ENCODE results near the gene HSH2D. TPM values are rescaled to one million over a fixed set of nuclear protein-coding genes. Genes with fewer than 3 reads are reported as not detected.
"Not testable (repeated sequence)": the region's sequence is repeated elsewhere in the genome, so short reads cannot be mapped to it uniquely, and the experiment has no call there.

The HSH2D gene
- total RNA-seq, 1 donor from 2014 or later = not detected

- peaks cover 85% of the 10 kb centered on the region for H3K36me3 ChIP-seq (ENCODE audit: insufficient read depth, low read length)
- TF ChIP-seq EZH2 (IDR thresholded peaks at IDR 0.05; ENCODE audit: insufficient read depth, low read length) (no peak), CTCF (IDR thresholded peaks at IDR 0.05; ENCODE audit: insufficient read depth, low read depth, low read length) (no peak)
- no peak overlapping the region for H3K4me3 ChIP-seq (ENCODE audit: insufficient read depth, low read depth, low read length)
- no peak overlapping the region for H3K27ac ChIP-seq (ENCODE audit: low read depth, low read length)
- no peaks in the 10 kb centered on the region for H3K9me3 ChIP-seq (ENCODE audit: insufficient read depth, low read depth, low read length)
- no peak for FAIRE-seq
- H3K4me1 Mint-ChIP-seq (ENCODE audit: low read depth, unreplicated experiment) = peaks cover 25% of the 10 kb centered on the region
- H2AFZ ChIP-seq (ENCODE audit: low read depth, low read length) = no peak overlapping the region
- no peak overlapping the region for H3K4me3 Mint-ChIP-seq (ENCODE audit: unreplicated experiment)
- no peaks in the 10 kb centered on the region for H3K9me3 Mint-ChIP-seq (ENCODE audit: unreplicated experiment)
- no peak overlapping the region for H3K4me2 ChIP-seq (ENCODE audit: low read length)
- DNase-seq (ENCODE audit: low read depth) = no peak
- no peak overlapping the region for H3K27ac Mint-ChIP-seq (ENCODE audit: unreplicated experiment)
- H3K27me3 ChIP-seq (ENCODE audit: insufficient read depth, low read length) = no peaks in the 10 kb centered on the region
- no peaks in the 10 kb centered on the region for H3K27me3 Mint-ChIP-seq (ENCODE audit: low read depth, unreplicated experiment)
- H3K9ac ChIP-seq (ENCODE audit: low read length) = no peak overlapping the region
- H4K20me1 ChIP-seq (ENCODE audit: insufficient read depth, low read length) = peaks cover 92% of the 10 kb centered on the region
- peaks cover 3% of the 10 kb centered on the region for H3K4me1 ChIP-seq (ENCODE audit: insufficient read depth, low read length)
- H3K36me3 Mint-ChIP-seq (ENCODE audit: low read depth, unreplicated experiment) = peaks cover 42% of the 10 kb centered on the region
- H3K79me2 ChIP-seq (ENCODE audit: insufficient read depth, low read length) = peaks cover 42% of the 10 kb centered on the region
These were observed 44.7 kb upstream of the HSH2D start for GRCh38 chr19:16098821-16099220.

GRCh38 chr19:16099314-16099965 lies 44.0 kb upstream of the HSH2D start:
- not testable (repeated sequence) for H3K27ac ChIP-seq (ENCODE audit: low read depth, low read length); H3K9me3 ChIP-seq (ENCODE audit: insufficient read depth, low read depth, low read length); H3K4me1 ChIP-seq (ENCODE audit: insufficient read depth, low read length); H3K27me3 ChIP-seq (ENCODE audit: insufficient read depth, low read length); DNase-seq (ENCODE audit: low read depth); H3K9ac ChIP-seq (ENCODE audit: low read length); H2AFZ ChIP-seq (ENCODE audit: low read depth, low read length); H3K4me3 Mint-ChIP-seq (ENCODE audit: unreplicated experiment); H3K4me2 ChIP-seq (ENCODE audit: low read length); H3K27me3 Mint-ChIP-seq (ENCODE audit: low read depth, unreplicated experiment); FAIRE-seq; H3K4me3 ChIP-seq (ENCODE audit: insufficient read depth, low read depth, low read length); H3K9me3 Mint-ChIP-seq (ENCODE audit: unreplicated experiment)
- H3K36me3 Mint-ChIP-seq (ENCODE audit: low read depth, unreplicated experiment) = peaks cover 41% of the 10 kb centered on the region
- Histone ChIP-seq H3K79me2 (ENCODE audit: insufficient read depth, low read length) (peaks cover 41% of the 10 kb centered on the region), H3K36me3 (ENCODE audit: insufficient read depth, low read length) (peaks cover 80% of the 10 kb centered on the region), H4K20me1 (ENCODE audit: insufficient read depth, low read length) (peaks cover 88% of the 10 kb centered on the region)
- peaks cover 22% of the 10 kb centered on the region for H3K4me1 Mint-ChIP-seq (ENCODE audit: low read depth, unreplicated experiment)
- peak overlapping the region; percentile 4 for H3K27ac Mint-ChIP-seq (ENCODE audit: unreplicated experiment)

GRCh38 chr19:16100524-16100923 lies 43.0 kb upstream of the HSH2D start:
- Histone ChIP-seq H3K36me3 (ENCODE audit: insufficient read depth, low read length) (peaks cover 69% of the 10 kb centered on the region), H2AFZ (ENCODE audit: low read depth, low read length) (no peak overlapping the region), H3K27ac (ENCODE audit: low read depth, low read length) (no peak overlapping the region), H3K27me3 (ENCODE audit: insufficient read depth, low read length) (no peaks in the 10 kb centered on the region), H3K9ac (ENCODE audit: low read length) (no peak overlapping the region), H3K79me2 (ENCODE audit: insufficient read depth, low read length) (peaks cover 30% of the 10 kb centered on the region), H4K20me1 (ENCODE audit: insufficient read depth, low read length) (peaks cover 81% of the 10 kb centered on the region), H3K4me2 (ENCODE audit: low read length) (no peak overlapping the region), H3K9me3 (ENCODE audit: insufficient read depth, low read depth, low read length) (no peaks in the 10 kb centered on the region), H3K4me3 (ENCODE audit: insufficient read depth, low read depth, low read length) (no peak overlapping the region), H3K4me1 (ENCODE audit: insufficient read depth, low read length) (no peaks in the 10 kb centered on the region)
- H3K4me3 Mint-ChIP-seq (ENCODE audit: unreplicated experiment) = no peak overlapping the region
- DNase-seq (ENCODE audit: low read depth) = no peak
- peaks cover 13% of the 10 kb centered on the region for H3K4me1 Mint-ChIP-seq (ENCODE audit: low read depth, unreplicated experiment)
- TF ChIP-seq CTCF (IDR thresholded peaks at IDR 0.05; ENCODE audit: insufficient read depth, low read depth, low read length) (no peak), EZH2 (IDR thresholded peaks at IDR 0.05; ENCODE audit: insufficient read depth, low read length) (no peak)
- H3K9me3 Mint-ChIP-seq (ENCODE audit: unreplicated experiment) = no peaks in the 10 kb centered on the region
- H3K36me3 Mint-ChIP-seq (ENCODE audit: low read depth, unreplicated experiment) = peaks cover 37% of the 10 kb centered on the region
- FAIRE-seq = no peak
- H3K27me3 Mint-ChIP-seq (ENCODE audit: low read depth, unreplicated experiment) = no peaks in the 10 kb centered on the region
- H3K27ac Mint-ChIP-seq (ENCODE audit: unreplicated experiment) = peak overlapping the region; percentile 18

All from astrocyte (in vitro differentiated cells and primary cell).